Loucy (cell line): ENCODE results near the gene UBR1.

Source experiments
- H2AFZ ChIP-seq: fragments of 200-600 bp; sonication (generic); 2 replicates; pipeline ENCODE4 v1.6.0; 2016; ENCODE audit warnings: antibody characterized with exemption, mild to moderate bottlenecking, low read length, moderate library complexity
- H3F3A ChIP-seq: fragments of 200-600 bp; 2 replicates; pipeline ENCODE4 v1.6.0; 2016; ENCODE audit warnings: antibody characterized with exemption, low read depth, mild to moderate bottlenecking
- H3K27me3 ChIP-seq: fragments of 200-600 bp; sonication (generic); 2 replicates; pipeline ENCODE4 v1.6.1; 2014; ENCODE audit warnings: low read length, mild to moderate bottlenecking; ENCODE audit not compliant: insufficient read depth, poor library complexity, severe bottlenecking
- H3K36me3 ChIP-seq: fragments of 200-600 bp; sonication (generic); 2 replicates; pipeline ENCODE4 v1.6.1; 2016; ENCODE audit warnings: low read length; ENCODE audit not compliant: insufficient read depth
- H3K4me1 ChIP-seq: fragments of 200-600 bp; sonication (generic); 2 replicates; pipeline ENCODE4 v1.5.1; 2014; ENCODE audit warnings: low read length, mild to moderate bottlenecking; ENCODE audit not compliant: insufficient read depth, poor library complexity, severe bottlenecking
- H3K4me2 ChIP-seq: fragments of 200-600 bp; sonication (generic); 2 replicates; pipeline ENCODE4 v1.6.0; 2014; ENCODE audit warnings: antibody characterized with exemption, low read length, low read depth, mild to moderate bottlenecking; ENCODE audit not compliant: poor library complexity, severe bottlenecking
- H3K4me3 ChIP-seq: fragments of 200-600 bp; sonication (generic); 2 replicates; pipeline ENCODE4 v1.5.1; 2014; ENCODE audit warnings: low read length, mild to moderate bottlenecking, mixed read lengths; ENCODE audit not compliant: poor library complexity, severe bottlenecking
- H3K79me2 ChIP-seq: fragments of 200-600 bp; sonication (generic); 2 replicates; pipeline ENCODE4 v1.6.1; 2014; ENCODE audit warnings: low read length; ENCODE audit not compliant: insufficient read depth
- H3K9ac ChIP-seq: fragments of 200-600 bp; sonication (generic); 2 replicates; pipeline ENCODE4 v1.6.0; 2014; ENCODE audit warnings: mild to moderate bottlenecking, low read depth, low read length, moderate library complexity; ENCODE audit not compliant: poor library complexity, severe bottlenecking
- H3K9me2 ChIP-seq: fragments of 200-600 bp; sonication (generic); replicated peaks from 2 replicates; pipeline ENCODE4 v1.6.1; 2016; ENCODE audit warnings: low read depth, low read length, mixed read lengths
- H3K9me3 ChIP-seq: fragments of 200-600 bp; sonication (generic); 2 replicates; pipeline ENCODE4 v1.6.1; 2014; ENCODE audit warnings: mild to moderate bottlenecking, antibody characterized with exemption, low read length, low read depth; ENCODE audit not compliant: insufficient read depth
- H4K20me1 ChIP-seq: fragments of 200-600 bp; sonication (generic); 2 replicates; pipeline ENCODE4 v1.6.0; 2014; ENCODE audit warnings: antibody characterized with exemption, low read length, mild to moderate bottlenecking; ENCODE audit not compliant: insufficient read depth, poor library complexity, severe bottlenecking
- CTCF ChIP-seq: fragments of 200-600 bp; sonication (generic); conservative IDR thresholded peaks from 2 replicates; pipeline ENCODE4 v1.5.1; 2014; ENCODE audit warnings: mild to moderate bottlenecking, antibody characterized with exemption, low read length
- EZH2phosphoT487 ChIP-seq: fragments of 200-600 bp; IDR thresholded peaks from 2 replicates; pipeline ENCODE4 v1.6.1; 2018; ENCODE audit warnings: antibody characterized with exemption, mild to moderate bottlenecking, moderate library complexity, borderline replicate concordance

Gene UBR1

GRCh38 chr15:43105778-43106485 is at the start of gene UBR1:
UBR1 (minus strand) TSS chr15:43106038; CDS start chr15:43106022, 16 bp downstream.
- Histone ChIP-seq H3K36me3 (no peaks in the 10 kb centered on the region), H3K27me3 (no peaks in the 10 kb centered on the region), H3F3A (no peaks in the 10 kb centered on the region), H3K9ac (peak within 1 kb of the TSS; percentile 85), H3K9me2 (no peaks in the 10 kb centered on the region), H3K4me2 (peak within 1 kb of the TSS; percentile 99), H3K9me3 (no peaks in the 10 kb centered on the region), H2AFZ (peak within 1 kb of the TSS; percentile 87), H3K79me2 (peaks cover 51% of the 10 kb centered on the region), H3K4me3 (peak within 1 kb of the TSS; percentile 89), H4K20me1 (peaks cover 18% of the 10 kb centered on the region), H3K4me1 (peaks cover 36% of the 10 kb centered on the region)
- no peak for TF ChIP-seq CTCF
- no peak for TF ChIP-seq EZH2phosphoT487

DNA sequence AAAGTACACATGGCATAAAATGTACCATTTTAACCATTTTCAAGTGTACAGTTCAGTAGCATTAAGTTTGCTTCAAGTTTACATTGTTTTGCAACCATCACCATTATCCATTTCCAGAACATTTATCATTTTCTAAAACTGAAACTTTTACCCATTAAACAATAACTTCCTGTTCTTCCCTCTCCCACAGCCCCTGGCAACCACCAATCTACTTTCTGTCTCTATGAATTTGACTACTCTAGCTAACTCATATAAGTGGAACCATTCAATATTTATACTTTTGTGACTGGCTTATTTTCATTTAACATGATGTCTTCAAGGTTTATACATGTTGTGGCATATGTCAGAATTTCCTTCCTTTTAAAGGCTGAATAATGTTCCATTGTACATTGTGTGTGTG is 47.4 kb upstream of the UBR1 start:
- H3K4me3 ChIP-seq, result no peak overlapping the region
- no peaks in the 10 kb centered on the region for H3K79me2 ChIP-seq
- no peaks in the 10 kb centered on the region for H4K20me1 ChIP-seq
- H3K9me3 ChIP-seq, result no peaks in the 10 kb centered on the region
- TF ChIP-seq CTCF (no peak), EZH2phosphoT487 (no peak)
- no peak overlapping the region for H3K4me2 ChIP-seq
- H3K4me1 ChIP-seq, result no peaks in the 10 kb centered on the region
- H3K36me3 ChIP-seq, result peaks cover 9% of the 10 kb centered on the region; the same call in 1 of the 2 replicates
- H3F3A ChIP-seq, result no peaks in the 10 kb centered on the region
- H3K9ac ChIP-seq, result no peak overlapping the region
- H3K27me3 ChIP-seq, result no peaks in the 10 kb centered on the region
- H3K9me2 ChIP-seq, result no peaks in the 10 kb centered on the region
- H2AFZ ChIP-seq, result no peak overlapping the region

DNA sequence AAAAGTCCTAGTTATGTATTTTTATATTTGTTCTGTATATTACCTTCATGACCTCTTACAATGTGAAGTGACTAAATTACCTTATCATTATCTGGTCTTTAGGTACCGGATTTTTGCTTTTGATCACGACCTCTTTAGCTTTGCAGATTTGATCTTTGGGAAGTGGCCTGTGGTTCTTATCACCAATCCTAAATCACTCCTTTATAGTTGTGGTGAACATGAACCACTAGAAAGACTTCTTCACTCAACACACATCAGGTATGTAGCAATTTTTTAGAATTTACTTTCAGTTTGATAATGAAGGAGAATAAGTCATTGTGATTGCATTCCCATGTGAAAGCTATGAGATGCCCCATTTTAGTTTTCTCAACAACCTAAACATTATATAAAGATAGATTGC is 45.9 kb upstream of the UBR1 start:
- TF ChIP-seq EZH2phosphoT487 (no peak), CTCF (no peak)
- H3K9me3 ChIP-seq, result no peaks in the 10 kb centered on the region
- H3F3A ChIP-seq, result no peaks in the 10 kb centered on the region
- H3K79me2 ChIP-seq, result no peaks in the 10 kb centered on the region
- no peaks in the 10 kb centered on the region for H3K9me2 ChIP-seq
- H4K20me1 ChIP-seq, result no peaks in the 10 kb centered on the region
- H3K9ac ChIP-seq, result no peak overlapping the region
- no peak overlapping the region for H3K4me3 ChIP-seq
- no peak overlapping the region for H3K4me2 ChIP-seq
- no peak overlapping the region for H2AFZ ChIP-seq
- no peaks in the 10 kb centered on the region for H3K27me3 ChIP-seq
- H3K36me3 ChIP-seq, result peaks cover 9% of the 10 kb centered on the region; the same call in 1 of the 2 replicates
- no peaks in the 10 kb centered on the region for H3K4me1 ChIP-seq
